ENCODE data around the gene CNTN1. TPM values are rescaled to one million over a fixed set of nuclear protein-coding genes. Genes with fewer than 3 reads are reported as not detected.
"Not testable (repeated sequence)": the region's sequence is repeated elsewhere in the genome, so short reads cannot be mapped to it uniquely, and the experiment has no call there.

The CNTN1 gene
- total RNA-seq, 1 donor from 2014 or later: 0.46 TPM

DNA sequence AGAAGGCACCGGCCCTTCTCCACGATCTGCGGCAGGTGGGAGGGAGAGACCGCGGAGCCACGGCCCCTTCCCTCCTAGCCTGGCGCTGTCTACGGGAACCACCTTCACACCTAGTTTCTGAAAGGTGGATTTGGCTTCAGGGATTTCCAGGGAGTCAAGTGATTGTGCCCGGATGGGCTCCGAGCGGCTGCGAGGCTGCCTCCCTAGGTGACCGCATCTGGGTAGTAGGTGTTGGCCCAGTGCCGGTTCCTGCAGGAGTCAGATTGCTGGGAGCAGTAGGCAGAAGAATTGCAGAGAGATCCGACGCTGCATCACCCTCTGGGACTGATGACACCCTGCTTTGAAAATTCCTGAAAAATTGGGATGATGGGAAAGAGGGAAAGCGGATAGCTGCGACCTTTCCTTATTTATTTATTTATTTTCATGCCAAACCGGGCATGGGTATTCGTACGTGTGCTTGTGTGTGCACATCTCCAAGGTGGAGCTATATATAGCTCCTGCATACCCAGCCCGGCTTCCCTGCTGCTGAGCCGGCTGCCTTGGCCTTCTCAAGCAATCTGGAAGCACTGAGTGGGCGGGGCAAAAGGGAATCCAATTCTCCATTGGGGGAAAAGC is 1.1 kb downstream of the CNTN1 start:
- intact Hi-C loops (cut with DNase I): no loop called here
- ATAC-seq (ENCODE audit: poor library complexity): no peak

DNA sequence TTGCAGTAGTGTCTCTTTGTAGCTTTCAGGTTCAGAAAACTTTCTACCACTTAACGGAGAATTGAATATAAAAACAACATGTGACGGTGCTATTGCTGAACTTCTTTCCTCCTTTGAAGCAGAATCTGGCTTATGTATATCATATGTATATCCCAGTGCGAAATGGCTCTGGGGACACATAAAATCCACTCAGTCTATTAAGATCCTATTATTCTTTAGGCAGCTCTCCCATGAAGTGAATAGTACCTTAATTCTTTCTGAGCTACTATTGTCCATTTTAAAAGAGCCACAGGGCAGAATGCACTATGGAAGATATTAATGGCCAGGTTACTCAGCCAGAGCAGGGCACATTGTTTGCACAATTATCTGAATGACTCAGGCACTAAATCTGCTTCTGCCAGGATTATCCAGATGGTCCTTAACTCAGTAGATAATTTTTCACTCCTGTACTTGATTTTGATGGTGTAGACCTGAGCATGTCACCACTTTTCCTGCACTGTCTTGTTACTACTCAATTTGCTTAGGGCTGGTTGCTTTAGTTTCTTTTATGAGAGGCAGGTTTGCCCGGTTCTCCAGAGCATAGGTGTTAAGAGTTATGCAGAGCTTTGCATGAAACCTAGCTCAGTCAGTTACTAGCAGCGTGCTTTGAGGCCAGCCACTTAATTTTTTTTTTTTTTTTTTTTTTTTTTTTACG is 5.5 kb downstream of the CNTN1 start:
- intact Hi-C loops (cut with DNase I): no loop called here
- no peak for ATAC-seq (ENCODE audit: poor library complexity)
- no peak for DNase-seq

More for the DNA sequence above, 1.1 kb downstream of the CNTN1 start:
- no peak for DNase-seq

DNA sequence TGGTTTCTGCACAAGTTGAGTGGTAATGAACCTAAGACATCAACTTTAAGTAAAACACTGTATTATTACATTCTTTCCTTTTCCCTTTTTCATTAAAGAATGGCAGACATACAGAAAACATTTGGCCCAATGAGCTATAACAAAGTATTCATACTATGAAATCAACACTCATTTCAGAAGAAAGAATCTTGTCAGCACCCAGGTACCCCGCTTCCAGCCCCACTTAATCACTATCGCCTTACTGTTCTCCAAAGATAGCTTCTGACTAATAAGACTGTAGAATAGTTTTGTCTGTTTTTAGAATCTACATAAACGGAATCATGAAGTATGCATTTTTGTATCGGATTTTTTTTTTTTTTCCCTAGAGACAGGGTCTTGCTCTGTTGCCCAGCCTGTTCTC is 9.5 kb downstream of the CNTN1 start:
- no peak for ATAC-seq (ENCODE audit: poor library complexity)
- DNase-seq: no peak
- intact Hi-C loops (cut with DNase I): no loop called here

DNA sequence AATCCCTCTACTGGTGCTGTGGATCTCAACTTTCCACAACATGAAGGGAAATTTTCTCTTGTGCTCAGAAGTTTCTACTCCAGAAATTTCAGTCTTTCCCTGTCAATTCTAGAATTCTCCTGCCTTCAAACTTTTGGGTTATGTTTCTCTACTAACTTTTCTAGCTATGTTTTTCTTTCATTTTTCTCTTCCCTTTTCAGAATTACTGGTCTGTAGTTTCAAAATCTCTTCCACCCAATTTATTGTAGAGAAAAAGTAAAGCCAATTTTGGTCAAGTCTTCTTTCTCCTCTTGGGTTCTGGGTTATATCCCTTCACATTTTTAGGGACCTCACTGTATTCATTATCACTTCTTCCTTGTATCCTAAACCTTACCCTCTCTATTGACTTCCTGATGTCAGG is 18.9 kb downstream of the CNTN1 start:
- ATAC-seq (ENCODE audit: poor library complexity): no peak
- DNase-seq: no peak
- intact Hi-C loops (cut with DNase I): no loop called here

DNA sequence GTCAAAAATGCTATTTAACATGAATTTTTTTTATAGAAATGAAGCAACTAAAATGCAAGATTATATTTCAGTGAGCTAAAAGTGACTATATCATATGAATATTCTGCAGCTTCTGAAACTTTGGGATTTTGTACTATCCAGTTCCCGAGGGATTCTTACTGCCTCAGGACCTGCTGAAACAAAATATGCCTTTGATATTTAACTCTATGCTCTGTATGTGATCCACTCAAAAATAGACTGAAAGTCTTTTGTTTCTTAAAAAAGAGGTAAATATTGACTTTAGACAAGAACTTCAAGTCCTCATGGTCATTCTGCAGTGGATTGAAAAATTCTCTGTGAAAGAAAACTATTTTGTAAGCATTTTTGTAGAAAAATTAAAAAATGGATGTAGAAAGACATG is 22.4 kb downstream of the CNTN1 start:
- ATAC-seq (ENCODE audit: poor library complexity) (no peak), DNase-seq (no peak)
- intact Hi-C loops (cut with DNase I): no loop called here

DNA sequence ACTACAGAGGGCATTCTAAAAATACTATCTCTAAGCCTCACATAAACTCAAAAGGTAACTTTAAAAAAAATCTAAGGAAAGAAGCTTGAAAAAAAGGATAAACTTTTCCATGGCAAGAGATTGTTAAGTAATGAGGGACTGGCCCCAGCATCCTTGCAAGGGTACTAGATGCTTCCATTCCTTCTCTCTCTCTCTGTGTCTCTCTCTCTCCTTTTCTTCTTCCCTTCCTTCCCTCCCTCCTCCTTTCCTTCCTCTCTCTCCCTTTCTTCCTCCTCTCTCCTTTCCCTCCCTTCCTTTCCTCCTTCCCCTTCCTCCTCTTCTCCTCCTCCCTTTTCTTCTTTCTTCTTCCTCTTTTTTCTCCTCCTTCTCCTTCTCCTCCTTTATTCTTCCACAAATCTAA is 23.8 kb downstream of the CNTN1 start:
- no peak for ATAC-seq (ENCODE audit: poor library complexity)
- no peak for DNase-seq
- intact Hi-C loops (cut with DNase I): no loop called here

DNA sequence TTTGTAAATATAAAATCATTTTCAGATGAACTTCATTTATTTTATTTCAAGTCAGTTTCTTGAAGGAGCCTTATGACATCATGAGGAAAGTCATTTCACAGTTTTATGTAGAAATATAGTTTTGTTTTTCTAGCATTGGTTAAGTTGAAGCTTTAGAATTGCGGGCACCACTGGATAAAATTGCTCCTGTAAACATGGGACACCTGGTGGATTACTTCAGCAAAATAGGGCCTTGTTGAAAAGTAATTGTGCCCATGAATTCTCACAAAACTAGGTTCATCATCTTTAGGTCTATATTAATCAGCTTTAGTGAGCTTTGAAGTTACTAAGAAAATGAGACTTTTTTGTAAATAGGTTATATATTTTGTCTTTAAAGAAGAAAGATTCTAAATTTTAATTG is 25.3 kb downstream of the CNTN1 start:
- intact Hi-C loops (cut with DNase I): no loop called here
- DNase-seq (no peak), ATAC-seq (ENCODE audit: poor library complexity) (no peak)

DNA sequence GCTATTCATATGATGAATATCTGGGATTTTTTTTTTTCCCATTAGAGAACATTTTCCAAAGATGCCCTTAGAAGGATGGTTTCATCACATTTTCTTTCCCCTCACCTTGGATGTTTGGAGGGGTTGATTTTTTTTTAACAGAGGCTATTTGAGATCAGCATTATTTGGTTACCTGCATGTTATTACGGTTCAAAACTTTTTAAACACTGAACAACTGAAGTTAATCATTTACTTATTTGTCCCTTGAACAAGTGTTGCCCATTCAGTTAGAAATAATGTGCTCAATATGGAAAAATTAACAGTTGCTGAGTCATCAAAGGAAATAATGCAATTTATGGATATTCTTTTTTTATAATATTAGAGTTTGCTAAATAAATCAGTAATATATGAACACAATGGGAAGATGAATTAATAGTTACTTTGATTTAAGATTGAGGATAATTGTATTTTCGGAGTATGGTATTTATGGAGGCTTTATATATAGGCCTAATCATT is 26.7 kb downstream of the CNTN1 start:
- DNase-seq: no peak
- ATAC-seq (ENCODE audit: poor library complexity): no peak
- intact Hi-C loops (cut with DNase I): no loop called here

DNA sequence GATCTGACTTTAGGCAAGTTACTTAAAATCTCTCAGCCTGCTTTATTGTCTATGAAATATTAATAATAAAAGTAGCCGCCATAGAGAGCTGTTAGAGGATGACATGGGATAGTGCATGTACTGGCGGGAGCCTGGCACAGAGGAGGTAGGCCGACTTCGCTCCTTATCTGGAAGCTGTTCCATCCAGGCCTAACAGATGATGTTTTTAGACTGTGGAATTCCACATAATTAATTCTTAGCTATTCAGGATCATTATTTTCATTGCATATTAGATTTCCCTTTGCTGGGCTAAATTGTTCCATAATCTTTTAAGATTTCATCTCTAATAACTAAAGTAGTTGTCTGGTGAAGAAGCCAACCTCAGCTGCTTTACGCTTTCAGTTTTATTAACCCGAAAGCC is 30.8 kb downstream of the CNTN1 start:
- intact Hi-C loops (cut with DNase I): no loop called here
- DNase-seq (no peak), ATAC-seq (ENCODE audit: poor library complexity) (no peak)

DNA sequence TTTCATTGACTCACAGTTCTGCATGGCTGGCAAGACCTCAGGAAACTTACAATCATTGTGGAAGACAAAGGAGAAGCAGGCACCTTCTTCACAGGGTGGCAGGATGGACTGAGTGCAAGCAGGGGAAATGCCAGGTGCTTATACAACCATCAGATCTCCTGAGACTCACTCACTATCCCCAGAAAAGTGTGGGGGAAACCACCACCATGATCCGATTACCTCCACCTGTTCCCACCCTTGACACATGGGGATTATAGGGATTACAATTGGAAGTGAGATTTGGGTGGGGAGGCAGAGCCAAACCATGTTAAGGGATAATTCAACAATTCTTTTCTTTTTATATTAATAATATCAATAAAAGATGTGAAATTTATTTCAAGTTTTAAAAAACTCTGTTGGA is 34.1 kb downstream of the CNTN1 start:
- DNase-seq (no peak), ATAC-seq (ENCODE audit: poor library complexity) (no peak)
- intact Hi-C loops (cut with DNase I): no loop called here

DNA sequence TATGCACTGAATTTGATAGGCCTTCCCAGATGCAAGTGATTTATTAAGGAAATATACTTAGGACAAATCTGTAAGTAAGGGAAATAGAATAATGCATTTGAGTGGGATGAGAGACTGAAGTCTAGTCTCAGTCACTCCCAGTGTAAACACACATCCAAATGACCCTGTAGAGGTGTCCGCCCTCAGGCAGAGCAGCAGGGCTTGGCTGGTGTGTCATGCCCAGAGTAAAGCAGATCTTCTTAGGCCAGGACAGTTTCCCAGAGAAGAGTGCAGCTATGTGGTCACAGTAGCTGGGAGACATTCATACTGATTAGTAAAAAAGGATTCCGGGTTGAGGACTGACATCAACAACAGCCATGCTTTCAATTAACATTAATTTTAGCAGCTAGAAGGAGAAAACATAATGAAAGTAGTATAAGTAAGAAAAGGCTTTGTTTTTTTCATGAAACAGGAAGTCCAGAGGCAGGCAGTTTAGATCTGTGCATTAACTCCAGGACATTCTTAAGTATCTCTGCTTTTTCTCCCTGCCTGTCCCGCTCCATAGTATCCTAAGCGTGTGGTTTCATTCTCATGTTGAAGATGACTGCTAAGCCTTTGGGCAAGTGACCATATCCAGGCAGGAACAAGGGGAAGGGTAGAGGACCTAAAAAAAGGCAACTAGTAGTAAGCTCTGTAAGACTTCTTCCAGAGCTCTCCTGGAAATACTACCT is 35.7 kb downstream of the CNTN1 start:
- DNase-seq (no peak), ATAC-seq (ENCODE audit: poor library complexity) (no peak)
- intact Hi-C loops (cut with DNase I): no loop called here

DNA sequence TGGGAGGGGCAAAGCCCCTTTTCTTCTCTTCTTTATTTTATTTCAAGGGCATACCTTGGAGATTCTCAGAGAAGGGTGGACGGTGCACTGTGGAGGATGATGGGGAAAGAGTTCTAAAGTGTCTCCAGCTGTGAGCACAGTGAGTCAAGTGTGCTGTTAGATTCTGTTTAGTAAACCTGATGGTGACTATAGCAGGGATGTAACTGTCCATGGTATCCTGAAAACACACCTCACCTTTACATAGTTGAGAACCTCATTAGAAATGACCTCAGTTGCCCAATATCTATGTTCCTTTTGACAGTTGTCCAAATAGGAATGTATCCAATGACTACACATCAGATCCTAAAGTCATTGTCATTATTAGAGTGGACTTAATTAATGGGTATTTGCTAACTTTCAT is 38.0 kb downstream of the CNTN1 start:
- no peak for ATAC-seq (ENCODE audit: poor library complexity)

DNA sequence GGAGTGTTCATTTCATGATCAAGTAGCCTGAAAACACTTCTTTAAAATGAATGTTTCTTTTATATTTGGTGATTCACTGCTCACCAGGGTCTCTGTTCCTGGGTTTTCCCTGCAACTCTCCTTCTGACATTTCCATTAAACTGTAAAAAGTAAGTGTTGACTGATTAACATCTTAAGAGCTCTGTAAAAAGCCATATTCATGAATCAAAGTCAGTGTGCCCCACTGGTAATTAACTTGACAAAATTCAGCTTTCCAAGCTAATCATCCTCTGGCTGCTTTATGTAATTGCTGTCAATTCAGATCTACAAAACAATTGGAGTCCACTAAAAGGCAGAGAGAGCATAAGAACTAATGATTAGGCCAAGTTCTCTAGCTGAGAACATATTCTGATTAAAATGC is 41.6 kb downstream of the CNTN1 start:
- ATAC-seq (ENCODE audit: poor library complexity) (no peak), DNase-seq (no peak)
- intact Hi-C loops (cut with DNase I): no loop called here

More for the DNA sequence above, 38.0 kb downstream of the CNTN1 start:
- no peak for DNase-seq
- intact Hi-C loops (cut with DNase I): no loop called here

DNA sequence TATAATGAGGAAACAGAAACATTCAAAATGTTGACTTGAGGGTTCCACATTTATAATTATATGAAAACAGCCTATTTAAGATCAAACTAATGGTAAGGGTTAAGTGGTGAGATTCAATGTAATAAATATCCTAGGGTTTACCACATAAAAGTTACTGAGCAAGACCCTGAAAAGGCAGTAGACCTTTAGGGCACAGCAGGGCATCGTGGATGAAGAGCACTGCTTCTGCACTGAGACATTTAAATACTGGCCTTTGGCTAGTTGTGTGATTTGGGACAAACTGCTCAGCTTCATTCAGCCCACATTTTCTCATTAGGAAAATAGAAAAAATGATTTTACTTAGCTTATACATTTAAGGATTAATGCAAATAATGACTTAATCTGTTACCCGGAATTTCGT is 42.0 kb downstream of the CNTN1 start:
- DNase-seq (no peak), ATAC-seq (ENCODE audit: poor library complexity) (no peak)
- intact Hi-C loops (cut with DNase I): no loop called here

DNA sequence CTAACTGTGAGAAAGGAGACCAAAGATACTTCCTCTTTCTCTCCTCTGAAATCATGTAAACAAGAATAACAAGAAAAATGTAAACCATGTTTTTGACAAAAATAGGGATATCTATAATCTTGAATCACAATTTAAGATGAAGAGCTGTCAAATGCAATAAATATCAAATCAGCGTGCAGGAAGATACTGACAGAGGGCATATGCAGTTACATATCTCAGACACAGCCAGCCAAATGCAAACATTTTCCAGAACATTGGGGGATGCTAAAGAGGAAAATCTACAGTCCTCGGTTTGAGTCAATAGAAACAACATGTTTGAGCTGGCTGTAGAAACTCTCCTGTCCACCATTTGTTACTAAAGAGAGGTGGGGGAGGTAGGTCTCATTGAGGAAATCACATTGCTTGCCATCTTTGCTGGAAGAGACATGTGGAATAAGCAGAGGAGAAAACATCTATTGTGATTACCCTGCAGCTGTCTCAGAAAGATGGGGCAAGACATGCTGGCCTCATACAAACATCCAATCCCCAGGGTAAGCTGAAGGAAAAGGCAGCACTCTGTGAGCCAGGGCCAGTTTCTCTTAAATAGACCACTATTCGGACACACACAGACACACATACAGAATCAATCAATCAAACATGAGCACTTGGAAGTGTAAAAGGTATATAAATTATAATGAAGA is 43.5 kb downstream of the CNTN1 start:
- intact Hi-C loops (cut with DNase I): no loop called here
- DNase-seq (no peak), ATAC-seq (ENCODE audit: poor library complexity) (no peak)

DNA sequence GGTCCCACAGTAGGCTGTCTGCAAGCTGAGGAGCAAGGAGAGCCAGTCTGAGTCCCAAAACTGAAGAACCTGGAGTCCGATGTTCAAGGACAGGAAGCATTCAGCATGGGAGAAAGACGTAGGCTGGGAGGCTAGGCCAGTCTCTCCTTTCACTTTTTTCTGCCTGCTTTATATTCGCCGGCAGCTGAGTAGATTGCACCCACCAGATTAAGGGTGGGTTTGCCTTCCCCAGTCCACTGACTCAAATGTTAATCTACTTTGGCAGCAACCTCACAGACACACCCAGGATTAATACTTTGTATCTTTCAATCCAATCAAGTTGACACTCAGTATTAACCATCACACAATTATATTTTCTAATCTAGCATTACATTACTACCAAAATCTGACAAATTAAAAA is 45.2 kb downstream of the CNTN1 start:
- intact Hi-C loops (cut with DNase I); DNase-seq; ATAC-seq (ENCODE audit: poor library complexity): not testable (repeated sequence)

DNA sequence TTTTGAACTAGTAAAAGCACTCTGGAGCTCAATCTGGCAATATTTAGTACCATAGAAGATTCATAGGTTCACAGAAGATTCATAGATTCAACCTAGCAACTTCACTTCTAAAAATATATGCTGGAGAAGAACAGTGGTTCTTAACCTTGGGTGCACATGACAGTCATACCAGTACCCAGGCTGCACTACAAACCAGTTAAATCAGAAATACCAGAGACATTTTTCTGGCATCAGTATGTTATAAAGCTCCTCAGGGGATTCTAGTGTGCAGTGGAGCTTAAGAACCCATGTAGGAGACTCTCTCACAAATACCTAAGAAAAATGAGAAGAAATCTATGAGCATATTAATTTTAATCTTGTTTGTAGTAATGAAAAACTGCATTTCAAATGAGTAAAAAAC is 46.6 kb downstream of the CNTN1 start:
- no peak for ATAC-seq (ENCODE audit: poor library complexity)
- intact Hi-C loops (cut with DNase I): no loop called here
- DNase-seq: no peak

DNA sequence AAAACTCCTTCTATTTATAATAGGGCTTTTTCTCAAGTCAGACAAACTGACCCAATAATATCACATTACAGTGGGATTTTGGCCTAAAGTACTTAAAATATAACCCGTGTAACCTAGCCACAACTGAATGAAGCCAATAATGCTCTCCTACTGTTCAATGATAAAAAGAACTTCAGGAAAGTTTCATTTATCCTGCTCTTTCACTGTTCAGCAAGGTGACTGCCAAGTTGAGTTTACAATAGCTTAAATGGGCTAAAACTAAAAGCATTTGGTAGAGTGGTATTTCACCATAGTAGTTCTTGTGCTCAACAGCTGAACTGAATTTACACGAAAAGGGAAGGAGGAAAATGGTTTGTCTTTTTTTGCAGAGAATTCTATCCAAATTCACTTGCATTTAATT is 49.8 kb downstream of the CNTN1 start:
- no peak for ATAC-seq (ENCODE audit: poor library complexity)
- intact Hi-C loops (cut with DNase I): no loop called here
- no peak for DNase-seq

DNA sequence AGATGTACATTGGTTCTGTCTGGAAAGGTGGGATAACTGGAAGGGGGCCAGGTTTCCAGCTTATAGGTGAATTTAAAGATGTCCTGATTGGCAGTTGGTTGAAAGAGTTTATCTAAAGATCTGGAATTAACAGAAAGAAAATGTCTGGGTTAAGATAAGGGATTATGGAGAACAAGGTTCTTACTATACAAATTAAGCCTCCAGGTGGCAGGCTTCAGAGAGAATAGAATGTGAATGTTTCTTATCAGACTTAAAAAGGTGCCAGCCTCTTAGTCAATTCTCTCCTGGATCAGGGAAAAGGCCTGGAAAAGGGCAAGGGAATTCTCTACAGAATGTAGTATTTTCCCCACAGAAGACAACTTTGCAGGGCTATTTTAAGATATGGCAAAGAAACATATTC is 53.1 kb downstream of the CNTN1 start:
- DNase-seq (no peak), ATAC-seq (ENCODE audit: poor library complexity) (no peak)
- intact Hi-C loops (cut with DNase I): no loop called here

DNA sequence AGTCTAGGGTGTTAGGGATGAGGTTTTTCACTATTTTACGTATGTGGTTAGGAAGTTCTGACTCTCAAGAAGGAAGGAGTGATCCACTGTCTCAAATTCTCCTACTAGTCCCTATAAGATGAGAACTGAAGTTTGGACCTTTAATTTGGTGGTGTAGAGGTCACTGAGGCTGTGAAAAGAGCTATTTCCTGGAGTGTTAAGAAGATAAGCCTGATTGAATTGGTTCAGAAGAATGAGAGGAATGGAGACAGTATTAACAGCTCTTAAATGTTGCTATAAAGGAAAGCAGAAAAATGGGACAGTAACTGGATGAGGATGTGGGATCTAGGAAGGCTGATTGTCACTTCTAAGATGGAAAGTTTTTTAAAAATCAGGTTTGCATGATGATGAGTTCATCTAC is 57.6 kb downstream of the CNTN1 start:
- ATAC-seq (ENCODE audit: poor library complexity) (no peak), DNase-seq (no peak)
- intact Hi-C loops (cut with DNase I): no loop called here
